GM12892 (cell line): ENCODE data around the gene RANBP3L.

Experiments used
- DNase-seq: peaks from one replicate; pipeline ENCODE4 v3.0.0; 2011; ENCODE audit not compliant: insufficient read length
- FAIRE-seq: peaks from 2 replicates; lab custom pipeline; 2011; peaks lifted over from hg19 to GRCh38; lab: Jason Lieb, UNC
- POLR2A ChIP-seq: IDR thresholded peaks from 2 replicates; pipeline ENCODE4 v1.6.1; 2011; ENCODE audit warnings: low read depth, low read length, control low read depth
- POLR2AphosphoS5 ChIP-seq: IDR thresholded peaks from 2 replicates; pipeline ENCODE4 v1.6.1; 2011; ENCODE audit warnings: low read depth, low read length, control low read depth
- TAF1 ChIP-seq: IDR thresholded peaks from 2 replicates; pipeline ENCODE4 v1.6.1; 2011; ENCODE audit warnings: low read depth, mild to moderate bottlenecking, control low read depth, low read length, borderline replicate concordance

The RANBP3L gene

GRCh38 chr5:36253575-36253974, 48.1 kb downstream of the RANBP3L start:
- DNase-seq, result no peak
- TF ChIP-seq POLR2AphosphoS5, result no peak
- no peak for TF ChIP-seq TAF1
- TF ChIP-seq POLR2A, result no peak
- no peak for FAIRE-seq

- FAIRE-seq (no peak), DNase-seq (no peak)
- TF ChIP-seq TAF1 (no peak), POLR2A (no peak), POLR2AphosphoS5 (no peak)
Measured at GRCh38 chr5:36252722-36253365, 48.9 kb downstream of the RANBP3L start.

- DNase-seq (no peak), FAIRE-seq (no peak)
- TF ChIP-seq POLR2AphosphoS5, result no peak
- TF ChIP-seq POLR2A, result no peak
- TF ChIP-seq TAF1, result no peak
Measured at GRCh38 chr5:36251218-36251617, 50.5 kb downstream of the RANBP3L start.

DNA sequence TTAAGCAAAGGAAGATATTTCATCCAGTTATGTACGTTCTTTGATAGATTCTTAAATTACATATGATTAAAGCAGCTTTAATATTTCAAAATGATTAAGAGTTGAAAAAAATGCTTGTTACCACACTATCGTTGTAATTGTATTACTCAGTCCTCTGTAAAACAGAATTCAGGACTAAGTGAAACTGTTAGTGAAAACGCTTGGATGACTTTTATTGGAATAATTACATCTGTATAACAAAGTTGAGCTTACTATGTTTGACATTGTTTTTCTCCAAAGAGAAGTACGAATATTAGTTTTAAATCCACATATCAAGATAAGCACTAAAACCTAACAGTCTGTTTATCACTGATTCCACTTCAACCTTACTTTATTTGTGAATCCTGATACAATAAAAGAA, 51.3 kb downstream of the RANBP3L start:
- no peak for TF ChIP-seq TAF1
- no peak for TF ChIP-seq POLR2A
- TF ChIP-seq POLR2AphosphoS5, result no peak
- DNase-seq (no peak), FAIRE-seq (no peak)

- TF ChIP-seq TAF1 (no peak), POLR2A (no peak), POLR2AphosphoS5 (no peak)
- DNase-seq (no peak), FAIRE-seq (no peak)
Measured at GRCh38 chr5:36246036-36246800, 55.5 kb downstream of the RANBP3L start.

DNA sequence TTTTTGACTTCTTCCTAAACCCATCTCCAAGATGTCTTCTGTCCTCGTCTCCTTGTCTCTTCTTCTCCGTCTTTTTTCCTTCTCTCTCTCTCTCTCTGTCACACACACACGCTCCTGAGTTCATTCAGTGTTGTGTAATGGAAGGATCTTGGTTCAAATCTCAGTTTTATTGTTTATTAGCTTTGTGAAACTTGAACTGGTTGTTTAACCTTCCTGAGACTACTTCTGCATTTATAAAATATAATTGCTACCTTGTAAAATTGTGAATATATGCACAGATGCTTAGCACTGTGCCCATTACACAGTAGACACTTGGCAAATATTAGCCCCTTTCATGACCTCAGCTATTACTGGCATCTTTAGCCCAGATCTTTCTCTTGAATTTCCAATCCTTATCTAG, 57.6 kb downstream of the RANBP3L start:
- FAIRE-seq, result no peak
- no peak for TF ChIP-seq TAF1
- TF ChIP-seq POLR2A, result no peak
- no peak for TF ChIP-seq POLR2AphosphoS5
- DNase-seq, result no peak

DNA sequence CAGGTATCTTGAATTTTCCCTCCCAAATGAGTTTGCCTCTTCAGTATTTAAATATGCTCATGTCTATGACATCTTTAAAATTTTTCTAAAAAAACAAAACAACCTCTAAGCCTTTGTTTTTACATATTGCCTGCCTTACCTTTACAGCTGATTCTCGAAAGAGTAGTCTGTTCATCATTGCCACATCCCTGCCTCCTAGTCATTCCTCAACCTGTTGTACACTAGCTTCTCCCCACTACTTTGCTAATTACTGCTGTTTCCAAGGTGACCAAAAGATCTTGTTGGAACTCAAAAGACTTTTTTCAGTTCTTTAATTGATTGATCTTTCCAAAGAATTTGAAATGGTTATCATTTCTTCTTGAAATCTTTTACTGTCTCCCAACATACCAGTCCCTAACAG, 58.0 kb downstream of the RANBP3L start:
- FAIRE-seq (no peak), DNase-seq (no peak)
- no peak for TF ChIP-seq TAF1
- no peak for TF ChIP-seq POLR2A
- no peak for TF ChIP-seq POLR2AphosphoS5

DNA sequence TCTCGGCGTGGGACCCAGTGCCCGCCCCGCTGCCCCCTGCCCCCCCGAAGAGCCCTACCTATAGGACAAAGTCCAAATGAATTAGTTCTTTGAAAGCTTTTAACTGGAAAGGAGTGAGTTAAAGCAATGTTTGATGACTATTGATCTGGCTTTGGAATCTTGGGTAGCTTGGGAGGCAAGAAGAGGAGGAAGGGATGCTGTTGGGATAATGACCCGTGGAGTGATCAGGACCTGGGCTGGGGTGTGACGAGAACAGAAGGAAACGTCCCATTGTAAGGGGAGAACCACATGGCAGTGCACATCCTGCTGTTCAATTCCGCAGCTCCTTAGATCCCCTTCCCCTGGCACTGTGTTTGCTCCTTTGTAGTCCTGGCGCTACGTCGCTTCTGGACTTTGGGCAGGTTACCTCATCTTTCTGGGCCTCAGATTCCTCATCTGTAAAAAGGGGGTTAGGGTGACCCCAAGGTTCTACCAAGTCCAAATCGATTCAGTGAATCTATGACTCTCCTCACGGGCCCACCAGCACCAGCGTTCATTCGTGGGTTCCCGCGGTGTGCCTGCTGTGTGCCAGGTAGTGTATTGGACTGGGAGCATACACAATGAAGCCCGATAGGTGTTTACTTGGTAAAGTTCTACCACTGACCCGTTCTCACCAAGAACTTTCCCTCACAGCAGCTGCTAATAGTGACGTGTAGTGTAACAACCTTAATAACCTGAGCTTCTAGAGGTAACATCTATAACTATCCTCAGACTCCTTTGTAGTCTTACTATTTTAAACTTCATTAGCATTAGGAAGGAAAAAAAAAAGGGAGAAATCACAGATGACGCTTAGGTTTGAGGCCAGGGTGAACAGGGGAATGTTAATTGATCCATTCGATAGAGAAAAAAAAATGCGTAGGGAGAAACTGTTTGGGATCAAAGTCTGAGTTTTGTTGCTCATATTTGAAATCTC, 58.9 kb downstream of the RANBP3L start:
- no peak for FAIRE-seq
- no peak for DNase-seq
- TF ChIP-seq POLR2A (no peak), TAF1 (no peak), POLR2AphosphoS5 (no peak)

- peak; percentile 91 for FAIRE-seq
- TF ChIP-seq POLR2A (peak; percentile 43; the same call in 1 of the 2 replicates), POLR2AphosphoS5 (no peak), TAF1 (no peak)
Measured at GRCh38 chr5:36241631-36242533, 59.8 kb downstream of the RANBP3L start, which contains the start of gene NADK2. TSS of gene NADK2 (minus strand) at chr5:36241925. CDS start at chr5:36241798, 127 bp downstream.

More at GRCh38 chr5:36241631-36242533, 59.8 kb downstream of the RANBP3L start, which contains the start of gene NADK2:
- peak; percentile 80 for DNase-seq
